ENCODE data around the gene BAX. TPM values are rescaled to one million over a fixed set of nuclear protein-coding genes. Genes with fewer than 3 reads are reported as not detected.
A peak's percentile ranks its signal among the peaks of the same experiment; 100 is the strongest.
"Not testable (repeated sequence)": the region's sequence is repeated elsewhere in the genome, so short reads cannot be mapped to it uniquely, and the experiment has no call there.

The BAX gene
- 100 to 1,000 TPM; 130 to 141 TPM for total RNA-seq
- 10 to 100 TPM; 47.7 to 69.7 (median 60.8) TPM for polyA plus RNA-seq (ENCODE audit: insufficient read length in 6 of 6)
- long read RNA-seq, donor 1, transcript BAX-202 (6 exons, 793 nt): major isoform, 32 of 44 reads
- long read RNA-seq, donor 1, partial matches to known transcripts: 8 of 44 reads
- long read RNA-seq, donor 1, other reads (novel, unspliced or antisense): 0 of 44 reads
- long read RNA-seq, donor 2, transcript BAX-202 (6 exons, 793 nt): major isoform, 19 of 32 reads
- long read RNA-seq, donor 2, partial matches to known transcripts: 5 of 32 reads
- long read RNA-seq, donor 2, other reads (novel, unspliced or antisense): 0 of 32 reads
- long read RNA-seq, donor 3, transcript BAX-202 (6 exons, 793 nt): major isoform, 28 of 41 reads
- long read RNA-seq, donor 3, partial matches to known transcripts: 5 of 41 reads
- long read RNA-seq, donor 3, other reads (novel, unspliced or antisense): 0 of 41 reads
- long read RNA-seq, donor 4, transcript BAX-202 (6 exons, 793 nt): major isoform, 7 of 11 reads
- long read RNA-seq, donor 4, partial matches to known transcripts: 1 of 11 reads
- long read RNA-seq, donor 4, other reads (novel, unspliced or antisense): 2 of 11 reads
- long read RNA-seq, donor 5, transcript BAX-202 (6 exons, 793 nt): major isoform, 20 of 30 reads
- long read RNA-seq, donor 5, partial matches to known transcripts: 5 of 30 reads
- long read RNA-seq, donor 5, other reads (novel, unspliced or antisense): 0 of 30 reads
- long read RNA-seq, donor 6, transcript BAX-202 (6 exons, 793 nt): major isoform, 26 of 35 reads
- long read RNA-seq, donor 6, partial matches to known transcripts: 0 of 35 reads
- long read RNA-seq, donor 6, other reads (novel, unspliced or antisense): 0 of 35 reads
- long read RNA-seq, donor 7, transcript BAX-202 (6 exons, 793 nt): major isoform, 19 of 24 reads
- long read RNA-seq, donor 7, partial matches to known transcripts: 0 of 24 reads
- long read RNA-seq, donor 7, other reads (novel, unspliced or antisense): 0 of 24 reads
- long read RNA-seq, donor 8, transcript BAX-202 (6 exons, 793 nt): major isoform, 12 of 15 reads
- long read RNA-seq, donor 8, partial matches to known transcripts: 0 of 15 reads
- long read RNA-seq, donor 8, other reads (novel, unspliced or antisense): 0 of 15 reads
- long read RNA-seq, donor 9: 0 reads
- long read RNA-seq, donor 10: 0 reads
- long read RNA-seq, donor 11: 0 reads
- long read RNA-seq, donor 12, transcript BAX-202 (6 exons, 793 nt): major isoform, 20 of 26 reads
- long read RNA-seq, donor 12, partial matches to known transcripts: 0 of 26 reads
- long read RNA-seq, donor 12, other reads (novel, unspliced or antisense): 0 of 26 reads

DNA sequence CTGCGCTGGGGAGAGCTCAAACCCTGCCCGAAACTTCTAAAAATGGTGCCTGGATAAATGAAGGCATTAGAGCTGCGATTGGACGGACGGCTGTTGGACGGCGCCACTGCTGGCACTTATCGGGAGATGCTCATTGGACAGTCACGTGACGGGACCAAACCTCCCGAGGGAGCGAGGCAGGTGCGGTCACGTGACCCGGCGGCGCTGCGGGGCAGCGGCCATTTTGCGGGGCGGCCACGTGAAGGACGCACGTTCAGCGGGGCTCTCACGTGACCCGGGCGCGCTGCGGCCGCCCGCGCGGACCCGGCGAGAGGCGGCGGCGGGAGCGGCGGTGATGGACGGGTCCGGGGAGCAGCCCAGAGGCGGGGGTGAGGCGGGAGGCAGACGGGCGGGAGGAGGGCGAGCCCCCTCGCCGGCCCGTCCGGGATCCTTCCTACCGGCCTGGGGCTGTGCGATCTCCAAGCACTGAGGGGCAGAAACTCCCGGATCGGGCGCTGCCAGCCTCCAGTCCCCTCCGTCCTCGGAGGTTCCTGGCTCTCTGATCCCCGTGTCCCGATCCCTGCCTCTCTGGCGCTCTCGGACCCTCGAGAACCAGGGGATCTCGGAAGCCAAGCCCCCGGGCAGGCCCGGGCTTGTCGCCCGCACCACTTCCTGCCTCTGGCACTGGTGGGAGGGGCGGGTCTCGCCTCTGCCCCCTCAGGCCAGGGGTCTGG is at the start of gene BAX:
TSS of gene BAX (plus strand) at position 281 of the 713 bp plus-strand sequence. CDS start at position 335, 54 bp downstream.
- TF ChIP-seq, protein P1, sequence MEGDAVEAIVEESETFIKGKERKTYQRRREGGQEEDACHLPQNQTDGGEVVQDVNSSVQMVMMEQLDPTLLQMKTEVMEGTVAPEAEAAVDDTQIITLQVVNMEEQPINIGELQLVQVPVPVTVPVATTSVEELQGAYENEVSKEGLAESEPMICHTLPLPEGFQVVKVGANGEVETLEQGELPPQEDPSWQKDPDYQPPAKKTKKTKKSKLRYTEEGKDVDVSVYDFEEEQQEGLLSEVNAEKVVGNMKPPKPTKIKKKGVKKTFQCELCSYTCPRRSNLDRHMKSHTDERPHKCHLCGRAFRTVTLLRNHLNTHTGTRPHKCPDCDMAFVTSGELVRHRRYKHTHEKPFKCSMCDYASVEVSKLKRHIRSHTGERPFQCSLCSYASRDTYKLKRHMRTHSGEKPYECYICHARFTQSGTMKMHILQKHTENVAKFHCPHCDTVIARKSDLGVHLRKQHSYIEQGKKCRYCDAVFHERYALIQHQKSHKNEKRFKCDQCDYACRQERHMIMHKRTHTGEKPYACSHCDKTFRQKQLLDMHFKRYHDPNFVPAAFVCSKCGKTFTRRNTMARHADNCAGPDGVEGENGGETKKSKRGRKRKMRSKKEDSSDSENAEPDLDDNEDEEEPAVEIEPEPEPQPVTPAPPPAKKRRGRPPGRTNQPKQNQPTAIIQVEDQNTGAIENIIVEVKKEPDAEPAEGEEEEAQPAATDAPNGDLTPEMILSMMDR (IDR thresholded peaks at IDR 0.05): no peak
- ATAC-seq: peak; percentile 96
- DNase-seq: peak; percentile 88 to 99 (median 96)
- H3K27ac ChIP-seq: peak within 1 kb of the TSS; percentile 85 to 86
- H3K27me3 ChIP-seq: no peaks in the 10 kb centered on the region
- H3K4me3 ChIP-seq: peak within 1 kb of the TSS; percentile 99
- H3K36me3 ChIP-seq: peaks cover 0 to 6% of the 10 kb centered on the region in 2 donors
- intact Hi-C loops (cut with DNase I): no loop called here
- H3K9me3 ChIP-seq: no peaks in the 10 kb centered on the region
- peaks cover 7 to 26% of the 10 kb centered on the region in 2 donors for H3K4me1 ChIP-seq

DNA sequence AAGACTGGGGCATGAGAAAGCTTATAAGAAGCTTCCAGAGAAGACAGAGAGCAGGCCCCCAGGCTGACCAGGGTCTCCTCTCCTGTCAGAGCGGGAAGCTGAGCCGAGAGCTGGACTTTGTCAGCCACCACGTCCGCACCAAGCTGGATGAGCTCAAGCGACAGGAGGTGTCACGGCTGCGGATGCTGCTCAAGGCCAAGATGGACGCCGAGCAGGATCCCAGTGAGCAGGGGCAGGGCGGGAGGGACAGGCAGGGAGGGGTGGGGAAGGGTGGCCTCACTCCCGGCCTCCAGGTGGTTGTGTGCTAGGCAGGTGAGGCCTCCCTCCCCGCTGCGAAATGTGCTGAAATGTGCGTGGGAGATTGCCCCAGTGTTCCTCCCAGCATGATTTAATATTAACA is 49.0 kb upstream of the BAX start:
- TF ChIP-seq, protein P1 (IDR thresholded peaks at IDR 0.05): no peak
- intact Hi-C loops (cut with DNase I): no loop called here
- H3K27me3 ChIP-seq: no peaks in the 10 kb centered on the region
- H3K4me1 ChIP-seq: peaks cover 10 to 50% of the 10 kb centered on the region in 2 donors
- H3K4me3 ChIP-seq: no peak overlapping the region
- peaks cover 0 to 65% of the 10 kb centered on the region in 2 donors for H3K36me3 ChIP-seq
- DNase-seq (no peak), ATAC-seq (no peak)
- H3K27ac ChIP-seq: peak overlapping the region in 1 of 2 donors; percentile 33
- H3K9me3 ChIP-seq: no peaks in the 10 kb centered on the region

DNA sequence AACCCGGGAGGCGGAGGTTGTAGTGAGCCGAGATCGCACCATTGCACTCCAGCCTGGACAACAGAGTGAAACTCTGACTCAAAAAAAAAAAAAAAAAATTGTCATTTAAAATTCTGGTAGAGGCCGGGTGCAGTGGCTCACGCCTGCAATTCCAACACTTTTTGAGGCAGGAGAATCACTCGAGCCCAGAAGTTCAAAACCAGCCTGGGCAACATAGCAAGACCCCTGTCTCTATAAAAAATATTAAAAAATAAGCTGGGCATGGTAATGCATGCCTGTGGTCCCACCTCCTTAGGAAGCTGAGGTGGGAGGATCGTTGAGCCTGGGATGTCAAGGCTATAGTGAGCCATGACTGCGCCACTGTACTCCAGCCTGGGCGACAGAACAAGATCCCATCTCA is 48.4 kb upstream of the BAX start:
- intact Hi-C loops (cut with DNase I): no loop called here
- Histone ChIP-seq H3K4me3 (no peak overlapping the region), H3K36me3 (peaks cover 0 to 72% of the 10 kb centered on the region in 2 donors), H3K4me1 (peaks cover 6 to 43% of the 10 kb centered on the region in 2 donors), H3K27me3 (no peaks in the 10 kb centered on the region), H3K27ac (no peak overlapping the region), H3K9me3 (no peaks in the 10 kb centered on the region)
- TF ChIP-seq, protein P1 (IDR thresholded peaks at IDR 0.05): no peak
- ATAC-seq (no peak), DNase-seq (no peak)

DNA sequence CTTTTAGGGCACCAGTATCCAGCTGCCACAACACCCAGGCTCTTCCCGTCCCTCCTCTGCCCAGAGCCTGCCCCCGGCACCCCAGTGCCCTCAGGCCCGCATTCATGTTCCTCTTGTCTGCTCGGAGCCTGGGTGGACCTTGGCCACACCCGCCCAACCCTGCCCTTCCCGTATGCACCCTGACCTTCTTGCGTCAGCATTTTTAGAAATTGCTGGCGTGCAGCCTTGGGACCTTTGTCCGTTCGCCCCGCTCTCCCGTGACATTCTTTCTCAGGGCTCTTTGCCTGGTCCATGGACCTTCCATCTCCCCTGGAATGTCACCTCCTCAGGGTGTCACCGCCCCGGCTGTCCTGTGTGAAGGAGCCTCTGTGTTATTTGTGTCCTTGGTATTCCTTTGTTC is 47.0 kb upstream of the BAX start:
- H3K4me3 ChIP-seq: no peak overlapping the region
- peak overlapping the region; percentile 7 to 60 for H3K27ac ChIP-seq
- H3K4me1 ChIP-seq: peaks cover 0 to 30% of the 10 kb centered on the region in 2 donors
- peak; percentile 68 for ATAC-seq
- TF ChIP-seq, protein P1 (IDR thresholded peaks at IDR 0.05): no peak
- peaks cover 0 to 85% of the 10 kb centered on the region in 2 donors for H3K36me3 ChIP-seq
- peak in 1 of 4 donors; percentile 83 for DNase-seq
- intact Hi-C loops (cut with DNase I): no loop called here
- no peaks in the 10 kb centered on the region for H3K9me3 ChIP-seq
- H3K27me3 ChIP-seq: no peaks in the 10 kb centered on the region

DNA sequence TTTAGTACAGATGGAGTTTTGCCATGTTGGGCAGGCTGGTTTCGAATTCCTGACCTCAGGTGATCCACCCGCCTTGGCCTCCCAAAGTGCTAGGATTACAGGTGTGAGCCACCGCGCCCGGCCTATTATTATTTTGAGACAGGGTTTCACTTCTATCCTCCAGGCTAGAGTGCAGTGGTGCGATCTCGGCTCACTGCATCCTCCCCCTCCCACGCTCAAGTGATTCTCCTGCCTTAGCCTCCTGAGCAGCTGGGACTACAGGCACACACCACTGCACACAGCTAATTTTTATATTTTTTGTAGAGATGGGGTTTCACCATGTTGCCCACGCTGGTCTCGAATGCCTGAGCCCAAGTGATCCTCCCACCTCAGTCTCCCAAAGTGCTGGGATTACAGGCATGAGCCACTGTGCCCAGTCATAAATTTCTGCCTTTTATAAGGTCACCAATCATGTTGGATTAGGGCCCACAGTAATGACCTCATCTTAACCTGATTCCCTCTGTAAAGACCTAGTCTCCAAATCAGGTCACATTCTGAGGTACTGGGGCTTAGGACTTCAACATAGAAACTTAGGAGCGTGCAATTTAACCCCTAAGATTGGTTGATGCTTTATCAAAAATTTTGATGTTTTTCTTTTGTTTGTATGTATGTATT is 45.1 kb upstream of the BAX start:
- intact Hi-C loops (cut with DNase I); DNase-seq; ATAC-seq; H3K9me3 ChIP-seq; H3K4me3 ChIP-seq; H3K27me3 ChIP-seq: not testable (repeated sequence)
- Histone ChIP-seq H3K36me3 (peaks cover 0 to 98% of the 10 kb centered on the region in 2 donors), H3K4me1 (peaks cover 0 to 25% of the 10 kb centered on the region in 2 donors), H3K27ac (peak overlapping the region; percentile 35 to 67)
